K562 (cell line): ENCODE results near the gene HBEGF. TPM values are rescaled to one million over a fixed set of nuclear protein-coding genes. Genes with fewer than 3 reads are reported as not detected.

ENCODE experiments used
- DIDO1 ChIP-seq: fragments of 450-650 bp; IDR thresholded peaks from 2 replicates; pipeline ENCODE4 v1.6.1; 2016; ENCODE audit warnings: low read depth, missing biosample characterization, missing genetic modification characterization
- DPF2 ChIP-seq: fragments of 450-650 bp; IDR thresholded peaks from 2 replicates; pipeline ENCODE4 v1.6.1; 2016
- EHMT2 ChIP-seq: fragments of 450-650 bp; IDR thresholded peaks from 2 replicates; pipeline ENCODE4 v1.6.1; 2018; ENCODE audit warnings: antibody characterized with exemption
- HIVEP1 ChIP-seq: fragments of 250-450 bp; sonication (Bioruptor Pico); IDR thresholded peaks from 2 replicates; pipeline ENCODE4 v1.4.0; 2020; ENCODE audit warnings: mild to moderate bottlenecking
- ILK ChIP-seq: fragments of 450-650 bp; IDR thresholded peaks from 2 replicates; pipeline ENCODE4 v1.6.1; 2016; ENCODE audit warnings: missing genetic modification characterization, low read depth, mild to moderate bottlenecking, missing compliant biosample characterization, moderate library complexity, borderline replicate concordance
- LCOR ChIP-seq: sonication (generic); formaldehyde crosslinking; IDR thresholded peaks from 2 replicates; pipeline ENCODE4 v1.8.0; 2022; ENCODE audit warnings: mild to moderate bottlenecking, missing genetic modification reagents
- NCOA4 ChIP-seq: fragments of 450-650 bp; IDR thresholded peaks from 2 replicates; pipeline ENCODE4 v1.6.1; 2018; ENCODE audit warnings: mild to moderate bottlenecking; ENCODE audit not compliant: partially characterized antibody
- PURB ChIP-seq: sonication (generic); formaldehyde crosslinking; IDR thresholded peaks from 2 replicates; pipeline ENCODE4 v1.9.0; 2021; ENCODE audit warnings: low read depth, mild to moderate bottlenecking, missing genetic modification reagents
- RCOR1 ChIP-seq, 2 experiments: IDR thresholded peaks; 2 replicates each; pipeline ENCODE4 v1.6.1; 2012; ENCODE audit warnings: low read depth in 2 of 2, low read length in 2 of 2, borderline replicate concordance in 1 of 2, improper control_type of control experiment in 1 of 2
- SMARCA4 ChIP-seq: fragments of 450-650 bp; IDR thresholded peaks from 2 replicates; pipeline ENCODE4 v1.6.1; 2016
- TARDBP ChIP-seq: fragments of 450-650 bp; IDR thresholded peaks from 2 replicates; pipeline ENCODE4 v1.6.1; 2016
- ZC3H11A ChIP-seq: IDR thresholded peaks from 2 replicates; pipeline ENCODE4 v1.6.1; 2012; ENCODE audit warnings: low read depth, low read length, improper control_type of control experiment
- ZNF197 ChIP-seq: fragments of 200-800 bp; sonication (Bioruptor generic); IDR thresholded peaks from 2 replicates; pipeline ENCODE4 v1.6.1; 2016; ENCODE audit warnings: low read depth, missing genetic modification characterization, missing compliant biosample characterization
- ZSCAN32 ChIP-seq: fragments of 450-650 bp; formaldehyde crosslinking; IDR thresholded peaks from 2 replicates; pipeline ENCODE4 v1.4.0; 2020; ENCODE audit warnings: mild to moderate bottlenecking, moderate library complexity
- polyA plus RNA-seq, 8 experiments: library from polyadenylated mRNA; depleted of rRNA in 4 of 8; stranded (reverse) in 5 of 8; unstranded in 3 of 8; fragments of >200 nt; fragmentation: Nextera tagmentation in 2 of 8; fragmentation: Illumina TruSeq in 1 of 8; extraction: Ambion mirVana in 2 of 8; extraction: Trizol in 1 of 8; gene quantifications; 2 replicates each; pipeline versions ENCODE4 v1.2.1 to v1.2.3, GENCODE V29; 2011 to 2014; ENCODE audit warnings: inconsistent platforms in 1 of 8, missing spikeins in 1 of 8
- total RNA-seq, 7 experiments: library from RNA; depleted of rRNA in 6 of 7; stranded (reverse); fragments of >200 nt in 6 of 7; fragmentation: Illumina TruSeq in 2 of 7; extraction: Trizol in 2 of 7; gene quantifications; 2 replicates each; pipeline versions ENCODE4 v1.2.1 to v1.2.3, GENCODE V29; 2011 to 2021; ENCODE audit warnings: low replicate concordance in 1 of 7
- TF ChIP-seq, protein P1 (sequence below): fragments of 200-800 bp; sonication (Bioruptor generic); IDR thresholded peaks from 2 replicates; pipeline ENCODE4 v1.6.1; 2017; ENCODE audit warnings: missing genetic modification characterization, missing compliant biosample characterization
- TF ChIP-seq, protein P2 (sequence below): sonication (generic); IDR thresholded peaks from 2 replicates; pipeline ENCODE4 v1.6.1; 2016
- TF ChIP-seq, protein P3 (sequence below), 2 experiments: fragments of 200-800 bp in 1 of 2; sonication (Bioruptor generic) in 1 of 2; sonication (generic) in 1 of 2; formaldehyde crosslinking in 1 of 2; IDR thresholded peaks in 1 of 2; conservative IDR thresholded peaks in 1 of 2; 2 replicates each; pipeline versions ENCODE4 v1.5.0 to v1.6.1; 2016 to 2020; ENCODE audit warnings: missing compliant biosample characterization in 1 of 2, missing genetic modification characterization in 1 of 2, missing genetic modification reagents in 1 of 2

Gene HBEGF
- total and polyA plus RNA-seq, 9 of the 15 experiments (the other 6 are each of a cell fraction or from before 2014, with no cell fraction given) = 0.11 to 1.1 (median 0.60) TPM

DNA sequence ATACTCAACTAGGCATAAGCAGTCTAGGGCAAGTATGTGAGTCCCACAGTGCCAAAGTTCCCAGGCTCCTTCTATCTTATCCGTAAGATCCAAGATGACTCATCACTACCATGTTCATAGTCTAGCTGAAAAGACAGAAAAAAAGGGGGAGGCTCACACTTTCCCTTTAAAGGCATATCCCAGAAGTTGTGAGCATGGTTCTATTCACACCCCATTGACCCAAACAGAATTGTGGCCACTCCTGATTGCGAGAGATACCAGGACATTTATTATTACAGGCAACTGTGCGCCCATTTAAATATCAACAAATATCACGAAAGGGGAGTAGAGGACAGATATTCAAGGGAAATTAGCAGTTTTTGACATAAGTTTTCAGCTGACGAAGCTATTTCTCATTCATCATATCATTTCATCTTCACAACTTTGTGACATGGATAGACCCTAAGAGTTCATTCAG, 35.4 kb downstream of the HBEGF start (continued):
- TF ChIP-seq ILK (no peak), LCOR (CRISPR knock-in tag) (no peak), ZC3H11A (no peak), DIDO1 (tag) (no peak), PURB (CRISPR knock-in tag) (no peak), TARDBP (no peak), SMARCA4 (peak; percentile 87), NCOA4 (no peak), DPF2 (peak; percentile 92), ZNF197 (CRISPR knock-in tag) (no peak), ZSCAN32 (CRISPR knock-in tag) (no peak), HIVEP1 (no peak), EHMT2 (peak; percentile 34; the same call in 1 of the 2 replicates), RCOR1 (IDR thresholded peaks at IDR 0.05; ENCODE audit: borderline replicate concordance in 1 of 2, low read depth in 2 of 2, low read length in 2 of 2) (peak in 1 of 2 experiments; percentile 60; a peak in 1 of 4 replicates)
- TF ChIP-seq, protein P1, sequence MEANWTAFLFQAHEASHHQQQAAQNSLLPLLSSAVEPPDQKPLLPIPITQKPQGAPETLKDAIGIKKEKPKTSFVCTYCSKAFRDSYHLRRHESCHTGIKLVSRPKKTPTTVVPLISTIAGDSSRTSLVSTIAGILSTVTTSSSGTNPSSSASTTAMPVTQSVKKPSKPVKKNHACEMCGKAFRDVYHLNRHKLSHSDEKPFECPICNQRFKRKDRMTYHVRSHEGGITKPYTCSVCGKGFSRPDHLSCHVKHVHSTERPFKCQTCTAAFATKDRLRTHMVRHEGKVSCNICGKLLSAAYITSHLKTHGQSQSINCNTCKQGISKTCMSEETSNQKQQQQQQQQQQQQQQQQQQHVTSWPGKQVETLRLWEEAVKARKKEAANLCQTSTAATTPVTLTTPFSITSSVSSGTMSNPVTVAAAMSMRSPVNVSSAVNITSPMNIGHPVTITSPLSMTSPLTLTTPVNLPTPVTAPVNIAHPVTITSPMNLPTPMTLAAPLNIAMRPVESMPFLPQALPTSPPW (CRISPR knock-in tag) = peak; percentile 79
- TF ChIP-seq, protein P2, sequence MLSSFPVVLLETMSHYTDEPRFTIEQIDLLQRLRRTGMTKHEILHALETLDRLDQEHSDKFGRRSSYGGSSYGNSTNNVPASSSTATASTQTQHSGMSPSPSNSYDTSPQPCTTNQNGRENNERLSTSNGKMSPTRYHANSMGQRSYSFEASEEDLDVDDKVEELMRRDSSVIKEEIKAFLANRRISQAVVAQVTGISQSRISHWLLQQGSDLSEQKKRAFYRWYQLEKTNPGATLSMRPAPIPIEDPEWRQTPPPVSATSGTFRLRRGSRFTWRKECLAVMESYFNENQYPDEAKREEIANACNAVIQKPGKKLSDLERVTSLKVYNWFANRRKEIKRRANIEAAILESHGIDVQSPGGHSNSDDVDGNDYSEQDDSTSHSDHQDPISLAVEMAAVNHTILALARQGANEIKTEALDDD = peak; percentile 82
- TF ChIP-seq, protein P3, sequence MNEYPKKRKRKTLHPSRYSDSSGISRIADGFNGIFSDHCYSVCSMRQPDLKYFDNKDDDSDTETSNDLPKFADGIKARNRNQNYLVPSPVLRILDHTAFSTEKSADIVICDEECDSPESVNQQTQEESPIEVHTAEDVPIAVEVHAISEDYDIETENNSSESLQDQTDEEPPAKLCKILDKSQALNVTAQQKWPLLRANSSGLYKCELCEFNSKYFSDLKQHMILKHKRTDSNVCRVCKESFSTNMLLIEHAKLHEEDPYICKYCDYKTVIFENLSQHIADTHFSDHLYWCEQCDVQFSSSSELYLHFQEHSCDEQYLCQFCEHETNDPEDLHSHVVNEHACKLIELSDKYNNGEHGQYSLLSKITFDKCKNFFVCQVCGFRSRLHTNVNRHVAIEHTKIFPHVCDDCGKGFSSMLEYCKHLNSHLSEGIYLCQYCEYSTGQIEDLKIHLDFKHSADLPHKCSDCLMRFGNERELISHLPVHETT (CRISPR knock-in tag; conservative IDR thresholded peaks at IDR 0.05 in 1 of 2, IDR thresholded peaks at IDR 0.05 in 1 of 2) = no peak
